HTR-8/SVneo (cell line): ENCODE results near the gene HS1BP3.

ENCODE experiments used
- DNase-seq: peaks from one replicate; pipeline ENCODE4 v3.0.0; 2011; ENCODE audit warnings: low spot score, mixed read lengths; ENCODE audit not compliant: insufficient read length
- FAIRE-seq: peaks from 2 replicates; lab custom pipeline; 2011; peaks lifted over from hg19 to GRCh38; lab: Jason Lieb, UNC

HS1BP3 gene

GRCh38 chr2:20650877-20651730 is at the start of gene HS1BP3:
HS1BP3 (minus strand) TSS chr2:20651098; CDS start chr2:20651063, 35 bp downstream.
- peak; percentile 99 for FAIRE-seq
- peak; percentile 94 for DNase-seq

GRCh38 chr2:20698916-20699613 is 48.2 kb upstream of the HS1BP3 start:
- no peak for FAIRE-seq

GRCh38 chr2:20697322-20697934 is 46.5 kb upstream of the HS1BP3 start:
- no peak for FAIRE-seq
- DNase-seq, result no peak

More at GRCh38 chr2:20698916-20699613, 48.2 kb upstream of the HS1BP3 start:
- no peak for DNase-seq

GRCh38 chr2:20696366-20696765 is 45.5 kb upstream of the HS1BP3 start:
- FAIRE-seq, result peak; percentile 23
- no peak for DNase-seq

- DNase-seq (no peak), FAIRE-seq (no peak)
These were observed 42.4 kb upstream of the HS1BP3 start for GRCh38 chr2:20693317-20693716.

- DNase-seq (no peak), FAIRE-seq (no peak)
These were observed 41.2 kb upstream of the HS1BP3 start for GRCh38 chr2:20692081-20692480.

- DNase-seq, result no peak
- no peak for FAIRE-seq
These were observed 40.3 kb upstream of the HS1BP3 start for GRCh38 chr2:20691076-20691734.

GRCh38 chr2:20689428-20690264 is 38.7 kb upstream of the HS1BP3 start:
- FAIRE-seq (no peak), DNase-seq (no peak)

GRCh38 chr2:20687260-20687832 is 36.4 kb upstream of the HS1BP3 start:
- DNase-seq, result no peak

GRCh38 chr2:20684581-20685063 is 33.7 kb upstream of the HS1BP3 start:
- FAIRE-seq (no peak), DNase-seq (no peak)

More at GRCh38 chr2:20687260-20687832, 36.4 kb upstream of the HS1BP3 start:
- no peak for FAIRE-seq

GRCh38 chr2:20682167-20682920 is 31.4 kb upstream of the HS1BP3 start:
- no peak for FAIRE-seq

GRCh38 chr2:20680744-20681375 is 30.0 kb upstream of the HS1BP3 start:
- FAIRE-seq (no peak), DNase-seq (no peak)

More at GRCh38 chr2:20682167-20682920, 31.4 kb upstream of the HS1BP3 start:
- no peak for DNase-seq

GRCh38 chr2:20678780-20679179 is 27.9 kb upstream of the HS1BP3 start:
- DNase-seq (no peak), FAIRE-seq (no peak)

- DNase-seq, result no peak
- FAIRE-seq, result no peak
These were observed 27.1 kb upstream of the HS1BP3 start for GRCh38 chr2:20678086-20678395.

GRCh38 chr2:20677301-20678085 is 26.6 kb upstream of the HS1BP3 start:
- DNase-seq (no peak), FAIRE-seq (no peak)

- FAIRE-seq, result peak; percentile 59
- no peak for DNase-seq
These were observed 25.7 kb upstream of the HS1BP3 start for GRCh38 chr2:20676353-20677215.
